Measurements from ENCODE around the gene UBR1. TPM values are rescaled to one million over a fixed set of nuclear protein-coding genes. Genes with fewer than 3 reads are reported as not detected.

The UBR1 gene
- total RNA-seq, 4 donors from 2014 or later = 39.3 to 50.5 (median 40.8) TPM

DNA sequence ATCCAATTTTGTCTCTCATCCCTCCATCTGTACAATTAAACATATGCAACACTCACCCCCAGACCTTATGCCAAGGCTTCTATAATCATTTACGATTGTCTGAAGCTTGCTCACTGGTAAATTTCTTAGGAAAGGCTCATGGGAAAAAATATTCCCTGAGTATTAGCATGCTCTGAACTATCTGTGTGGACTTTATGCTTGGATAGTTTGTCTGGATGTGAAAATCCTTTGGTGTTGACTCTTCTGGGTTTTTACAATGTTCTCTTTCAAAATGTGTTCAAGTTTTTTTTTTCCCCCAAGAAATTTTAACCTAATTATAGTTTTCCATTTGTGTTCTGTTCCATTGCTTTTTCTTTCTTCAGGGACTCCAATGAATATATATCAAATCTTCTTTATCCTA lies 165.3 kb downstream of the UBR1 start:
- Histone ChIP-seq H3K36me3 (peaks cover 10 to 14% of the 10 kb centered on the region in 2 donors), H3K4me1 (no peaks in the 10 kb centered on the region), H3K4me3 (replicated peaks in 1 of 3) (no peak overlapping the region), H3K27ac (no peak overlapping the region), H3K27me3 (no peaks in the 10 kb centered on the region), H3K9me3 (no peaks in the 10 kb centered on the region)
- intact Hi-C loops (cut with DNase I) = no loop called here
- WGBS, 2 donors = 85 to 90% methylated on average over 1 of the region's 1 CpG
- no peak for TF ChIP-seq POLR2A (IDR thresholded peaks at IDR 0.05)
- TF ChIP-seq, protein P1, sequence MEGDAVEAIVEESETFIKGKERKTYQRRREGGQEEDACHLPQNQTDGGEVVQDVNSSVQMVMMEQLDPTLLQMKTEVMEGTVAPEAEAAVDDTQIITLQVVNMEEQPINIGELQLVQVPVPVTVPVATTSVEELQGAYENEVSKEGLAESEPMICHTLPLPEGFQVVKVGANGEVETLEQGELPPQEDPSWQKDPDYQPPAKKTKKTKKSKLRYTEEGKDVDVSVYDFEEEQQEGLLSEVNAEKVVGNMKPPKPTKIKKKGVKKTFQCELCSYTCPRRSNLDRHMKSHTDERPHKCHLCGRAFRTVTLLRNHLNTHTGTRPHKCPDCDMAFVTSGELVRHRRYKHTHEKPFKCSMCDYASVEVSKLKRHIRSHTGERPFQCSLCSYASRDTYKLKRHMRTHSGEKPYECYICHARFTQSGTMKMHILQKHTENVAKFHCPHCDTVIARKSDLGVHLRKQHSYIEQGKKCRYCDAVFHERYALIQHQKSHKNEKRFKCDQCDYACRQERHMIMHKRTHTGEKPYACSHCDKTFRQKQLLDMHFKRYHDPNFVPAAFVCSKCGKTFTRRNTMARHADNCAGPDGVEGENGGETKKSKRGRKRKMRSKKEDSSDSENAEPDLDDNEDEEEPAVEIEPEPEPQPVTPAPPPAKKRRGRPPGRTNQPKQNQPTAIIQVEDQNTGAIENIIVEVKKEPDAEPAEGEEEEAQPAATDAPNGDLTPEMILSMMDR (IDR thresholded peaks at IDR 0.05) = no peak
- DNase-seq = no peak

DNA sequence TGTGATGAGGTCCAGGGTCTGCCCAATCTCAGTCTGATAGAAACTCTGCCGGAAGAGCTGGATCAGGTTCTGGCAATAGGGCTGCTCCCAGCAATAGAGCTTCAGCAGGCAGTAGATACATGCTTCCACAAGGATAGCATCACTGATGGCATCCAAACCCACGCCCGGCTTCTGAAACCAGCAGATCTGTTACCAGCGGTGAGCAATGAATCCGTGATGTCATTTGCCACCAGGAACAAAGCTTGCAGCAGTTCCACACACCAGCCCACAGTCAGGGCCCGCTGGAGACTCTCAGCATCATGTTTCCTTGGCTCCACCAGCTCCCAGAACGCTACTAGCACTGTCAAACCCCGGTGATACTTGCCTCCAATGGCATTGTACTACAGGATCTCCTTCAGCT lies 166.0 kb downstream of the UBR1 start:
- H3K4me1 ChIP-seq = no peaks in the 10 kb centered on the region
- no peaks in the 10 kb centered on the region for H3K27me3 ChIP-seq
- no peak overlapping the region for H3K27ac ChIP-seq
- WGBS, 2 donors = 93 to 95% methylated on average over 4 to 6 of the region's 8 CpGs
- no peak overlapping the region for H3K4me3 ChIP-seq (replicated peaks in 1 of 3)
- H3K9me3 ChIP-seq = no peaks in the 10 kb centered on the region
- peaks cover 7 to 9% of the 10 kb centered on the region in 2 donors for H3K36me3 ChIP-seq
- no peak for DNase-seq
- TF ChIP-seq POLR2A (IDR thresholded peaks at IDR 0.05) = no peak
- TF ChIP-seq, protein P1 (IDR thresholded peaks at IDR 0.05) = no peak
- intact Hi-C loops (cut with DNase I) = no loop called here

DNA sequence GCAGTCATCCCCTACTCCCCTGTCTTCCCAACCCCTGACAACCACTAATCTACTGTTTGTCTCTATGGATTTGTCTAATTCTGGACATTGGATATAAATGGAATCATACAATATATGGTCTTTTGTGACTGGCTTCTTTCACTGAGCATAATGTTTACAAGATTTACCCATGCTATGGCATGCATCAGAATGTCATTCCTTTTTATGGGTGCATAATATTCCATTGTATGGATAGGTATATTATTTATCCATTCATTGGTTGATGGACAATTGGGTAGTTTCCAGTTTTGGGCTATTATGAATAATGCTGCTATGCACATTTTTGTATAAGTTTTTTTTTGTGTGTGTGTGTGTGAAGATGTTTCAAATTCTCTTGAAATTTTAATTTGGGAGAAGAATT lies 168.7 kb downstream of the UBR1 start:
- intact Hi-C loops (cut with DNase I) = no loop called here
- no peaks in the 10 kb centered on the region for H3K4me1 ChIP-seq
- H3K36me3 ChIP-seq = no peaks in the 10 kb centered on the region
- H3K4me3 ChIP-seq (replicated peaks in 1 of 3) = no peak overlapping the region
- no peak for TF ChIP-seq POLR2A (IDR thresholded peaks at IDR 0.05)
- TF ChIP-seq, protein P1 (IDR thresholded peaks at IDR 0.05) = no peak
- H3K9me3 ChIP-seq = no peaks in the 10 kb centered on the region
- H3K27me3 ChIP-seq = no peaks in the 10 kb centered on the region
- no peak for DNase-seq
- no peak overlapping the region for H3K27ac ChIP-seq

DNA sequence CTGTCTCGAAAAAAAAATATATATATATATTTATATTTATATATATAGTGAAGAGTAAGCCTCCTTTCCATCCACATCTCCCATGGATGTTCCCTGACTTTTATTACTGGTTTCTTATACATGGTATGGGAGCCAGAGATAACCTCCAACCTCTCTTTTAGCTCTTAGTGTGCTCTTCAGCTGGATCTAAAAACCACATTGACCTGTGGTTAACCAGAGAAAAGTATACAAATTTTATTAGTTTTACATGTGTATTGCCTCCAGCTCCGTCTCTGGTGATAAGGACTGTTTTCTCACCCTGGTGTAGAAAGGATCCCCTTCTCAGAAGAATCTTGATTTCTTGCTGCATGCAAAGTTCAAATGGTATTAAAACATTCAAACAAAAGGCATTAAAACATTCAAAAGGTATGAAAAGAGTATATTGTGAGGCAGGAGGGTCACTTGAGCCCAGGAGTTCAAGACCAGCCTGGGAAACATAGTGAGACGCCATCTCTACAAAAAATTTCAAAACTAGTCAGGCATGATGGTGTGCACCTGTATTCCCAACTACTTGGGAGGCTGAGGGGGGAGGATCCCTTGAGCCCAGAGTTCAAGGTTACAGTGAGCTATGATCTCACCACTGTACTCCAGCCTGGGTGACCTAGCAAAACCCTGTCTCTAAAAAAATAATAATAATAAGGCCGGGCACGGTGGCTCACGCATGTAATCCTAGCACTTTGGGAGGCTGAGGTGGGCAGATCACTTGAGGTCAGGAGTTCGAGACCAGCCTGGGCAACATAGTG lies 171.8 kb downstream of the UBR1 start:
- no peak overlapping the region for H3K4me3 ChIP-seq (replicated peaks in 1 of 3)
- no peak overlapping the region for H3K27ac ChIP-seq
- DNase-seq = no peak
- no peak for TF ChIP-seq POLR2A (IDR thresholded peaks at IDR 0.05)
- TF ChIP-seq, protein P1 (IDR thresholded peaks at IDR 0.05) = no peak
- WGBS, 2 donors = 78 to 87% methylated on average over 7 of the region's 7 CpGs
- intact Hi-C loops (cut with DNase I) = no loop called here
- H3K9me3 ChIP-seq = no peaks in the 10 kb centered on the region
- no peaks in the 10 kb centered on the region for H3K36me3 ChIP-seq
- H3K4me1 ChIP-seq = no peaks in the 10 kb centered on the region
- no peaks in the 10 kb centered on the region for H3K27me3 ChIP-seq

DNA sequence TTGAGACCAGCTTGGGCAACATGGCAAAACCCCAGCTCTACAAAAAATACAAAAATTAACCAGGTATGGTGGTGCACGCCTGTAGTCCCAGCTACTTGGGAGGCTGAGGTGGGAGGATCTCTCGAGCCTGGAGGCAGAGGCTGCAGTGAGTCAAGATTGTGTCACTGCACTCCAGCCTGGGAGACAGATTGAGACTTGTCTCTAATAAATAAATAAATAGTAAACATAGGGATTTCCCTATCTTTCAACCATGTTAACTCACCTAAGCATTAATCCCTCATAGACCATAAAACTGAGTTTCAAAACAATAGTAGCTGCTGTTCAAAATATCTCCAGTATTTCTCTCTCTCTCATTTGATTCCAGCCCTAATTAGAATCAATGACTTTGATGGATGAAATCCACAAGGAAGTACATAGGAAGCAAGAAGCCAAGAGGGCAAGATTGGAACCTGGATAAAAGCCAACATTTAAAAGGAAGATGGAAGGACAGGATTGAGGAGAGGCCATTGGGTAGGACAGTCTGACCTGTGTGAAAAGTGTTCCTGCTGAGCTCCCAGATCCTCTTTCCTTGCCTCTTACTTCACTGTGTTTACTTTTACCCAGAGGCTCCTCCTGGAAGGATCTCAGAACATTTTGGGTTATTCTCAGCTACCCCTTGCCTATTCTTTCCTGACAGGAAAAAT lies 172.9 kb downstream of the UBR1 start:
- no peaks in the 10 kb centered on the region for H3K27me3 ChIP-seq
- no peaks in the 10 kb centered on the region for H3K9me3 ChIP-seq
- no peaks in the 10 kb centered on the region for H3K36me3 ChIP-seq
- intact Hi-C loops (cut with DNase I) = no loop called here
- WGBS, 2 donors = 95 to 98% methylated on average over 2 of the region's 2 CpGs
- DNase-seq = no peak
- TF ChIP-seq, protein P1 (IDR thresholded peaks at IDR 0.05) = no peak
- no peak for TF ChIP-seq POLR2A (IDR thresholded peaks at IDR 0.05)
- H3K27ac ChIP-seq = no peak overlapping the region
- H3K4me1 ChIP-seq = no peaks in the 10 kb centered on the region
- no peak overlapping the region for H3K4me3 ChIP-seq (replicated peaks in 1 of 3)
